Measurements from ENCODE around the gene DKK2. TPM values are rescaled to one million over a fixed set of nuclear protein-coding genes. Genes with fewer than 3 reads are reported as not detected.
A peak's percentile ranks its signal among the peaks of the same experiment; 100 is the strongest.

The DKK2 gene
- total RNA-seq, 1 donor from 2014 or later, result not detected

DNA sequence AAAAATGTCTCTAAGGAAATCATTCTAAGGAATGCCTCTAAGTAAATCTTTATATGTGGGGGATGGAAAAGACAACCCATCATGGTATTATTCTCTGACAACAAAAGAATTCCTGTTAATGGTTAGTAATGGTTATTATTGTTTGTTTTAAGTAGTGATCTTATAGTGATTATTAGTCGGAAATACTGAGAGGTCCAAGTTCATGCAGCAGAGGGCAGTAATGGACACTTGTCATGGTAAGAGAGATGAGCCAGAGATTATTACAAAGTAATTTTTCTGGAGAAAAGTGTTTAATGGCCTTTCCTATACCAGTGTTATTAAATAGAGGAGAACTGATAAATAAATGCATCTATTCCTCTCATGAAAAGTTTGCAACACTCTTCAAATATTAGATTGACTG lies 8.1 kb upstream of the DKK2 start:
- Mint-ChIP-seq H3K27ac (no peak overlapping the region), H3K4me1 (ENCODE audit: low read depth) (no peaks in the 10 kb centered on the region), H3K9me3 (peaks cover 14% of the 10 kb centered on the region), H3K4me3 (ENCODE audit: low read depth) (no peak overlapping the region), H3K36me3 (ENCODE audit: low read depth) (no peaks in the 10 kb centered on the region), H3K27me3 (ENCODE audit: low read depth) (peaks cover 2% of the 10 kb centered on the region)
- intact Hi-C loops (cut with micrococcal nuclease), result no loop called here
- DNase-seq (ENCODE audit: low spot score), result no peak

DNA sequence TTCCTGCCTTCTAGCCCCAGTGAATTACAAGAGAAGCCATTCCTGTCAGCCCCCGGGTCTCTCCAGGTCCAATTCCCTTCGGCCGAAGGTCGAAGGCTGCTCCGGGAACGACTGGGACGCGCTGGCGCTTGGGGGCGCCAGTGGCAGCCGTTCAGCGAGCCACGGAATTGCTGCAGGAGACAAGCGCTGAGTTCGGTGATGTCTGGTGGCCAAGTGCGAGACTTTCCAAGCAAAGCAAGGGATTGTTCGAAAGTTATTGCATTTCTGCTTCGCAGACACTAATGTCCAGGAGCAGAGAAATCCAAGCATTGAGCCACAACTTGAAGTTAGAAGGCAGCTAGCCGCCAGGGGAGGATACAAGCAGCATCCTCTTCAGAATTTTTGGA lies 1.1 kb upstream of the DKK2 start:
- Mint-ChIP-seq H3K9me3 (no peaks in the 10 kb centered on the region), H3K36me3 (ENCODE audit: low read depth) (no peaks in the 10 kb centered on the region), H3K27ac (no peak overlapping the region), H3K27me3 (ENCODE audit: low read depth) (peaks cover 57% of the 10 kb centered on the region), H3K4me1 (ENCODE audit: low read depth) (peaks cover 27% of the 10 kb centered on the region), H3K4me3 (ENCODE audit: low read depth) (no peak overlapping the region)
- DNase-seq (ENCODE audit: low spot score), result no peak
- intact Hi-C loops (cut with micrococcal nuclease), result loop anchor here (10.0 kb wide), 1 partner anchor 148 kb away; no protein-coding TSS in a partner anchor

DNA sequence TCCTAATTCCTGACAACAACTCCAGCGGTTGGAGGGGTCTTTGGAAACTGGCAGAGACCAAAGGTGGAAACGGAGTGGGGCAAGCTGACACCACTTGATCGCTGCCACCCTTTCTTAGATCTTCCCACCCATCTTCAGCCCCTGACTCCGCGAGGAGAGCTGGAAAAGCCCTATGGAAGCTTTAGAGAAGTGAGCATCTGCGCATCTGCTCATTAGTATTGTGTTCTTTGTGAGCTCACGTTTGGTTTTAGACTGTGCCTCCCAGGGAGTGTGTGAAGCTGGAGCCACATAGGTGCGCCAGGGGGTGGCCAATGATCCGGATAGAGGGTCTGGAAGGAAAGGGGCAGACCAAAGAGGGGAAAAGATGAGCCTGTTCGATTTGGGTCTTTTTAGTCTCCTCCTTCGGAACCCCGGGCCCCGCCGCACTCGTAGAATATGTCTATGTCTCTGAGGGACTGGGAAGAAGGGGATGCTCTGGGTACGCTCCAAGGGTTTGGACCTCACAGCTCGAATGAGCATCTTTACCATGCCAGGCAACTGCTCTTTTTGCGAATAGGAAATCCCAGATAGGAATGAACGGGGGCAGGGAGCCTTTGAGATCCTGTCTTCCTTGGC lies 578 bp upstream of the DKK2 start:
- intact Hi-C loops (cut with micrococcal nuclease), result loop anchor here (10.0 kb wide), 1 partner anchor 148 kb away; no protein-coding TSS in a partner anchor
- peak overlapping the region; percentile 77 for H3K4me3 Mint-ChIP-seq (ENCODE audit: low read depth)
- no peaks in the 10 kb centered on the region for H3K36me3 Mint-ChIP-seq (ENCODE audit: low read depth)
- no peak for DNase-seq (ENCODE audit: low spot score)
- peaks cover 57% of the 10 kb centered on the region for H3K27me3 Mint-ChIP-seq (ENCODE audit: low read depth)
- peaks cover 27% of the 10 kb centered on the region for H3K4me1 Mint-ChIP-seq (ENCODE audit: low read depth)
- no peak overlapping the region for H3K27ac Mint-ChIP-seq
- no peaks in the 10 kb centered on the region for H3K9me3 Mint-ChIP-seq

DNA sequence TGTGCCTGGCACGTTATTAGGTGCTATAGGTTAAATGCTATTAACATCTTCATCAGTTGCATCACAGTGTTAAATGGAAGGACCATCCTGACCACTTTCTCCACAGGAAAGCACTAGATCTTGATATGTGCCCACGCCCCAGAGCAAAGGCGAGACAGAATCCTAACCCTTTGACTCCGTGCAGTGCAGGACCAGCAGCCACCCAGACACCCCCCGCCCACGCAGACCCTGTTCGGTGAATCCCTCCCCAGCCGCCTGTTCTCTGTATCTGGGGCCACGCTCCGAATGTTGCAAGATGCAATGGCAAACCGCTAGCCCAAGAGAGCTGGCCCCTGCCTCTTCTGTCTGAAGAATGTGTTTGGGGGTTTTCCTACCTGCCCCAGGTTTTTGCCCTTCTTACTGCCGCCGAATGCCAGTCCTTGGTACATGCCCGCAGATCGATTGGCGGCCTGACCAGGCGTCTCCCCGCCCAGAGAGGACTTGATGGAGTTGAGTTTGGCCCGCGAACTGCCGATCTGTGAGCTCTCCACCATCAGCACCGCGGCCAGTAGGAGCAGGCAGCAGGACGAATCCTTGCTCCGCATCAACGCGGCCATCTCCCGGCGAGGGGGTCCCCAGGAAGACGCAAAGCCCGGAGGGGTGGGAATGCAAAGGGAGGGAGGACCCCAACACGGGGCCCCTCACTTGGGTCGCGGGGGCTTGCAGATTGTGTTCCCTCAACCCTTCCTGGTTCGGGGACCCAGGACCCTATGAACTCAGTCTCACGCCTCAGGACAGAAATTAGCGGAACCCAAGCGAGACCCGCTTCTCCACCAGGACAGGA lies 906 bp downstream of the DKK2 start:
- Mint-ChIP-seq H3K36me3 (ENCODE audit: low read depth) (no peaks in the 10 kb centered on the region), H3K9me3 (no peaks in the 10 kb centered on the region), H3K4me1 (ENCODE audit: low read depth) (peaks cover 27% of the 10 kb centered on the region), H3K27ac (no peak overlapping the region), H3K4me3 (ENCODE audit: low read depth) (peak overlapping the region; percentile 27), H3K27me3 (ENCODE audit: low read depth) (peaks cover 61% of the 10 kb centered on the region)
- peak; percentile 8 for DNase-seq (ENCODE audit: low spot score)
- intact Hi-C loops (cut with micrococcal nuclease), result loop anchor here (10.0 kb wide), 1 partner anchor 150 kb away; no protein-coding TSS in a partner anchor

DNA sequence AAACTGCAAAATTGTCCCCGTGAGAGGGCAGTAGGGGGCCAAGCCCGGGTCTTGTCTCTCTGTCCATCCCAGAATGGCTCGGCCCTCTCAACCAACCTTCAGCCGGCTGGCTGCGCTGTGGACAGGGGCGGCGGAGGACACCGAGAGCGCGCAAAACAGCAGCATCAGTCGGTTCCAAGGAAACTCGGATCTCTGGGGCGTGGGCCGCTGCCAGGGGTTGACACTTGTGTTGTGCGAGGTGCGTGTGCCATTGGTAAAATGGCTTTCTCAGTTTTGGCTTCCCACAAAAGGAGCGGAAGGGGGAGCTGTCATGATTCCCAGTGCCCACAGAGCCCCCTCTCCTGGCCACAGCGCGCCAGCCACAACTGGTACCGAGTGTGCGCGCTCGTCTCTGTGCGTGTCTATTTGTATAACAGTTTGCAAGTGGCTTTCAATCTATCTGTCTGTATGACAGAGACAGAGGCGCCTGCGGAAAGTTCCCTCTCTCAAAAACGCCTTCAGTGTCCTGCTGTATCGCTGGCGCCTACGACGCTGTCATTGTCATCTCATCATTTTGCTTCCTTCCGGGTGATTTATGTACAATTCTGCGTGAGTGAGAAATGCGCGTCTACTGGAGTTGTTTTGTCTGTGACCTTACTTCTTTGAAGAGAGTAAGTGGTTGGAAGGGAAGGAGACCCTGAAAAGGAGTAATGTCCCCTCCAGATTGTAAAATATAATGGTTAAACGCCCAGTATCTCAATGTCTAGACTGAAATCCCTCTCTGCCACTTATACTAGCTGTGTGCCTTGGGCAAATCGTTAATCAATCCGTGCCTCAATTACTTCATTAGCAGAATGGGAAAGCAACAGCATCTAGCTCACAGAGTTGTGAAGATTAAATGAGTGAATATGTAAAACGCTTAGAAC lies 1.8 kb downstream of the DKK2 start:
- no peak for DNase-seq (ENCODE audit: low spot score)
- Mint-ChIP-seq H3K27ac (no peak overlapping the region), H3K27me3 (ENCODE audit: low read depth) (peaks cover 61% of the 10 kb centered on the region), H3K4me3 (ENCODE audit: low read depth) (peak overlapping the region; percentile 43), H3K36me3 (ENCODE audit: low read depth) (no peaks in the 10 kb centered on the region), H3K9me3 (no peaks in the 10 kb centered on the region), H3K4me1 (ENCODE audit: low read depth) (peaks cover 27% of the 10 kb centered on the region)
- intact Hi-C loops (cut with micrococcal nuclease), result loop anchor here (10.0 kb wide), 1 partner anchor 150 kb away; no protein-coding TSS in a partner anchor

DNA sequence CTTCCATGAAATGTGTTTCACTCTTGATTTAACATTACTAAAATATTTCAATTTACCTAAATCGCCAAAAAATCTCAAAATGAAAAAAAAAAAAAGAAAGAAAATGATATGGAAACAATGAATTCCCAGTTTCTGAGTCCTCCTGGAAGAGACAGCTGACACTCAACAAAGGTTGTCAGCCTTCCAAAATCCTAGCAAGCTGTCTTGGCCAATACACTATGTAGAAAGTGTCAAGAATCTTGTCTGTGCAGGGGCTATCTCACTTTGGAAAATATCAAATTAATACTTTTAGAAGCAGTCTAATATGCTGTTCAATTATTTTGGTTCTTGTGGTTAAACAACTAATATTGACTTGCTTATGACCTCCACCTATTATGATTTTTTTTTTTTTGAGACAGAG lies 8.7 kb downstream of the DKK2 start:
- intact Hi-C loops (cut with micrococcal nuclease), result no loop called here
- Mint-ChIP-seq H3K36me3 (ENCODE audit: low read depth) (no peaks in the 10 kb centered on the region), H3K9me3 (no peaks in the 10 kb centered on the region), H3K4me1 (ENCODE audit: low read depth) (no peaks in the 10 kb centered on the region), H3K27ac (no peak overlapping the region), H3K4me3 (ENCODE audit: low read depth) (no peak overlapping the region), H3K27me3 (ENCODE audit: low read depth) (peaks cover 4% of the 10 kb centered on the region)
- no peak for DNase-seq (ENCODE audit: low spot score)

DNA sequence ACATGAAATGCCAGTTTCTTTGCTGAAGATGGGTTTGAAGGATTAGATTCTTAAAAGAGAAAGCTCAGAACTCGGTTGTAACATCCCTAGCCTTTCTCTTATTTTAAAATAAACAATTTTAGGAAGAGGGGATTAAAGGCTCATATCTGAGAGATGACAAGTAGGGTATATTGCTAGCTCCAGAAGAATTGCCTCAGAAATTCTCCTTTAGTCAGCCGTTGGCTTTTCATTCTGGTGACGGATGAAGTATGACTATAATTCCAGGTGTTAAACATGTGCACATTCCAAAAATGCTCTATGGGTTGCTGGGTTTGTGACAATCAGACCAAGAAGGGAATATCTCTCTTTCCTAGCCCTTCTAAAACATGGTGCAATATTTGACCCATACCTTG lies 17.8 kb downstream of the DKK2 start:
- intact Hi-C loops (cut with micrococcal nuclease), result no loop called here
- Mint-ChIP-seq H3K4me1 (ENCODE audit: low read depth) (no peaks in the 10 kb centered on the region), H3K4me3 (ENCODE audit: low read depth) (no peak overlapping the region), H3K27ac (no peak overlapping the region), H3K9me3 (no peaks in the 10 kb centered on the region), H3K36me3 (ENCODE audit: low read depth) (no peaks in the 10 kb centered on the region), H3K27me3 (ENCODE audit: low read depth) (no peaks in the 10 kb centered on the region)
- DNase-seq (ENCODE audit: low spot score), result no peak

DNA sequence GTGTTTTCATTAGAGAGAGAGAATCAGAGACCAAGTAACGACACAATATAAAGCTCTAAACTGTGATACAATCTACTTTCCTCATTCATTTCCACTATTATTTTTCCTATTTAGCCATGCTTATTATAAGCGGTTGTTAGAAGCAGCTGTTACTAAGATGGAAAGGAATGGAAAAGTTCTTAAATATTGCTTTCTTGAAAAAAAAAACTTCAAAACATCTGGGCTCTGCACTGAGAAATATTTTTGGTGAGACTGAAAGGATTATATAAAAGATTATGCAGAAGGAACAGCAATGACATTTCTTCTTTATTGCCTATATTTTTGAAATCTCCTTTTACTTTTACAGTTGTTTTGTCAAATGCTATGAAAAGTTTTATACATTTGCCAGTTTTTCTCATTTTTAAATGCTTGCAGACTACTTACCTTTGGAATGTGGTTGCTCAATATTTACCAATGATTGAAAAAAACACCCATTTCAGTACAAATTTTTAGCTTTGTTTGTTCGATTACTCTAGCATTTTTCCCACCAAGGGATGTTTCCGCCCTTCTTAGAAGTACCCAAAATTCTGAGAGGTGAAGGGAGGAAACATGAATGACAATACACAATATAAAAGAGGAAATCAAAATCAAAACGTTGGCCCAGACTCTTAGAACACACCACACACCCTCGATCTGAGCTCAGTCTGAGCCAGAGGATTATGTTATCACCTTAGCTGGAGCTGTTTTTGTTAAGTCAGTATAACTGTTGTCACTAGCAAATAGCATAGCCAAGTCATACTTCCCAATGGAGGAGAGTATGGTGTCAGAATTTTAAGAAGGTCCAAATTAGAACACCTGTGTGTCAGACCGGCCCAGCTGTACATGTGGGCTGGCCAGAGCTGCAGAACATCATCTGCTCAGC lies 18.4 kb downstream of the DKK2 start:
- Mint-ChIP-seq H3K4me1 (ENCODE audit: low read depth) (no peaks in the 10 kb centered on the region), H3K27ac (no peak overlapping the region), H3K9me3 (no peaks in the 10 kb centered on the region), H3K27me3 (ENCODE audit: low read depth) (no peaks in the 10 kb centered on the region), H3K36me3 (ENCODE audit: low read depth) (no peaks in the 10 kb centered on the region), H3K4me3 (ENCODE audit: low read depth) (no peak overlapping the region)
- intact Hi-C loops (cut with micrococcal nuclease), result no loop called here
- no peak for DNase-seq (ENCODE audit: low spot score)

DNA sequence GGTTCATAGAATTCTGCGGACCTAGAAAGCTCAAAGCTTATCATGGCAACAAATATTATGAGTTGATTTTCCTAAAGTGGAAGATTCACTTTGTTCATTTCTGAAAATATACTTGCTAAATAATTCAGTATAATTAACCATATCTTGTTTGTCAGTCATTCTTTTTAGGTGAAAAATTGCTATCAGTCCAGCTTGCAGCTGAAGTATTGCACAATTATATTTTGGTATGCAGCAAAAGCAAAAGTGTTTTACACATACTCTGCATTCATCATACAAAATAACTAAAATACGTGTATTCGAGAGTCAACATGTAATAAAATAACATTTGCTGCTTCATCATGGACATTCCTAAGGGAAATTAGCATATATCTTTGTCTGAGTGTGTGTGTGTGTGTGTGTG lies 24.8 kb downstream of the DKK2 start:
- no peak for DNase-seq (ENCODE audit: low spot score)
- Mint-ChIP-seq H3K27me3 (ENCODE audit: low read depth) (no peaks in the 10 kb centered on the region), H3K4me1 (ENCODE audit: low read depth) (no peaks in the 10 kb centered on the region), H3K9me3 (no peaks in the 10 kb centered on the region), H3K36me3 (ENCODE audit: low read depth) (no peaks in the 10 kb centered on the region), H3K4me3 (ENCODE audit: low read depth) (no peak overlapping the region), H3K27ac (no peak overlapping the region)
- intact Hi-C loops (cut with micrococcal nuclease), result no loop called here

DNA sequence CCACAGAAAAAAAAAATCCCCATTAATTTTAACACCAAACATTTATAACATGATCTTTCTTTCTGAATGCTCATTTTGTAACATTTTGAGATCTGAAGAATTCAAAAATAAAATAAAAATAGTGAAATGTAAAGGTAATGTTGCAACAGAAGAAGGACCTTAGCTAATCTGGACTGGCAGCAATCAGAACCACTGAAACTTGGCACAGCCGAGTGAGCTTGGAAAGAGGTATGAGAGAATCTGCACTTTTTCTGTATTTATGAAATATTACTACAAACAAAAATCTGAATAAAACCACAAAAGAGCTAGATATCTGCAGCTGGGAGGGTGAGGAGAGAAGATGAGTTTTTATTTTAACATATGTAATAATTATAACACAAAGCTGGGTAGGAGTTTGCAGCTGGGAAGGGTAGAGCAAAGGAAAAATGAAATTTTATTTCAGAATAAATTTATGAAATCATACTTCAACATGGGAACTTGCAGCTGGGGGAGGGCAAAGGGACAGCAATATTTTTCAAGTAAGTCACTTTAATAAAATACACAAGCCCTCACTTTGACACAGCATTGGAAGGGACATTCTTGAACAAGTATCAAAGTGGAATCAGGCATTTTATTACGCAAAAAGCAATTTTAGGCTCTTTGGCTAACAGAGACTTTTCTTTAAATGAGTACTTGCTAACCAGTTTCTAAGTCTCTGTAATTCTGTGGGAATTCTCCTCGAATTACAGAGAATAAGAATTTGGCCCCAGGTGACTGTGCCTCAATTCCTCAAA lies 26.7 kb downstream of the DKK2 start:
- Mint-ChIP-seq H3K9me3 (no peaks in the 10 kb centered on the region), H3K4me3 (ENCODE audit: low read depth) (no peak overlapping the region), H3K4me1 (ENCODE audit: low read depth) (no peaks in the 10 kb centered on the region), H3K36me3 (ENCODE audit: low read depth) (no peaks in the 10 kb centered on the region), H3K27me3 (ENCODE audit: low read depth) (no peaks in the 10 kb centered on the region), H3K27ac (no peak overlapping the region)
- no peak for DNase-seq (ENCODE audit: low spot score)
- intact Hi-C loops (cut with micrococcal nuclease), result no loop called here

DNA sequence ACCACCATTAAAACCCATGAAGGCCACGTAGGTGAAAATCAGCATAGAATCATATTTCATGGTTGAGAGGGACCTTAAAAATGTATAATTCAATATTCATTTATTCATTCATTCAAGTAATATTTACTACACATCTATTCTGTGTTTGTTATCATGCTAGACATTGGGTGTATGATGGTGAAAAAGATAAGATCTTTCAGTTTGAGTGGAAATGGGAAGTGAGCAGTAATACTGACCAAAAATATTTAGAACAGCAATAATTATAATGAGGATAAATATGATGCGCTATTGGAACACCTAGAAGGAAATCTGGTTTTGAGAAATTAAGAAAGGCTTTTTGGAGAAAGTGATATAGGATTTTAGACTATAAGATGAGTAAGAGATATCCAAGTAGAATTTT lies 28.0 kb downstream of the DKK2 start:
- H3K36me3 Mint-ChIP-seq (ENCODE audit: low read depth), result no peaks in the 10 kb centered on the region

More for the DNA sequence above, 28.0 kb downstream of the DKK2 start:
- no peak for DNase-seq (ENCODE audit: low spot score)
- intact Hi-C loops (cut with micrococcal nuclease), result no loop called here
- Mint-ChIP-seq H3K4me1 (ENCODE audit: low read depth) (no peaks in the 10 kb centered on the region), H3K27ac (no peak overlapping the region), H3K27me3 (ENCODE audit: low read depth) (no peaks in the 10 kb centered on the region), H3K9me3 (no peaks in the 10 kb centered on the region), H3K4me3 (ENCODE audit: low read depth) (no peak overlapping the region)

Measured in activated T-helper 2 cell treated with anti-CD3 and anti-CD28 coated beads, Interferon-gamma antibody, Interleukin-2, Interleukin-4, amounts not matched to agents 10 μg/mL and 5 μg/mL and 100 μg/mL, durations not matched to agents 14 hours and 24 hours and 36 hours (primary cell).